WI38 (cell line): Measurements from ENCODE around the gene BGN.

Experiments used
- H3K4me3 ChIP-seq: 2 replicates; pipeline ENCODE4 v1.5.1; 2011; ENCODE audit warnings: low read depth, mild to moderate bottlenecking, control low read depth, low read length
- TF ChIP-seq, protein P1 (sequence below): IDR thresholded peaks from 2 replicates; pipeline ENCODE4 v1.5.1; 2012; ENCODE audit warnings: low read depth, mild to moderate bottlenecking, control low read depth, low read length

BGN gene

GRCh38 chrX:153470411-153471363, 24.1 kb upstream of the BGN start, which contains the start of gene HAUS7:
Gene HAUS7, minus strand, starts transcription at chrX:153470576. Its CDS starts 19 bp downstream, at chrX:153470557.
- H3K4me3 ChIP-seq: peak within 1 kb of the TSS; percentile 64
- TF ChIP-seq, protein P1, sequence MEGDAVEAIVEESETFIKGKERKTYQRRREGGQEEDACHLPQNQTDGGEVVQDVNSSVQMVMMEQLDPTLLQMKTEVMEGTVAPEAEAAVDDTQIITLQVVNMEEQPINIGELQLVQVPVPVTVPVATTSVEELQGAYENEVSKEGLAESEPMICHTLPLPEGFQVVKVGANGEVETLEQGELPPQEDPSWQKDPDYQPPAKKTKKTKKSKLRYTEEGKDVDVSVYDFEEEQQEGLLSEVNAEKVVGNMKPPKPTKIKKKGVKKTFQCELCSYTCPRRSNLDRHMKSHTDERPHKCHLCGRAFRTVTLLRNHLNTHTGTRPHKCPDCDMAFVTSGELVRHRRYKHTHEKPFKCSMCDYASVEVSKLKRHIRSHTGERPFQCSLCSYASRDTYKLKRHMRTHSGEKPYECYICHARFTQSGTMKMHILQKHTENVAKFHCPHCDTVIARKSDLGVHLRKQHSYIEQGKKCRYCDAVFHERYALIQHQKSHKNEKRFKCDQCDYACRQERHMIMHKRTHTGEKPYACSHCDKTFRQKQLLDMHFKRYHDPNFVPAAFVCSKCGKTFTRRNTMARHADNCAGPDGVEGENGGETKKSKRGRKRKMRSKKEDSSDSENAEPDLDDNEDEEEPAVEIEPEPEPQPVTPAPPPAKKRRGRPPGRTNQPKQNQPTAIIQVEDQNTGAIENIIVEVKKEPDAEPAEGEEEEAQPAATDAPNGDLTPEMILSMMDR: peak; percentile 50; the same call in 1 of the 2 replicates

GRCh38 chrX:153471663-153472280, 23.0 kb upstream of the BGN start:
- no peak overlapping the region for H3K4me3 ChIP-seq
- TF ChIP-seq, protein P1: no peak

DNA sequence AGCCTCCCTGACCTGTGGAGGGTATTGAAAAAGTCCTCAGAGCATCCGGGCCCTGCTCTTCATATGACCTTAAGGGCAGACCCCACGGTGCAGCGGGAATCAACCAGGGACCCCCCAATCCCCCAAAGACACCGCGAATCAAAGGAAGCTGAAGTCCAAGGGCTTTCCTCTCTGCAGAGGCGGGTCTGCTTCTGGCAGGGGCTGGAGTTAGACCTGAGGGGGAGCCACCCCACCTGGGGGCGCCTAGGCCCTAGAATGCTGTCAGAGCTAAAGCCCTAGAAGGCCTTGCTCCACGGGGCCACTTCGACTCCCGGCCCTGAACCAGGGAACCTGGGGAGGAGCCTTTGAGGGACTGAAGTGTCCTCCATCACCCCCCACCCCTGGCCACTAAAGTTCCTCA, 21.7 kb upstream of the BGN start:
- TF ChIP-seq, protein P1: no peak
- no peak overlapping the region for H3K4me3 ChIP-seq

- TF ChIP-seq, protein P1: no peak
- H3K4me3 ChIP-seq: no peak overlapping the region
Observed at GRCh38 chrX:153474266-153474665, 20.5 kb upstream of the BGN start.

GRCh38 chrX:153474718-153475117, 20.1 kb upstream of the BGN start:
- TF ChIP-seq, protein P1: no peak
- H3K4me3 ChIP-seq: no peak overlapping the region

GRCh38 chrX:153475271-153475670, 19.5 kb upstream of the BGN start:
- no peak overlapping the region for H3K4me3 ChIP-seq
- TF ChIP-seq, protein P1: no peak
